OCI-LY7 (cell line): Measurements from ENCODE around the gene DDHD1.
"Not testable (repeated sequence)": the region's sequence is repeated elsewhere in the genome, so short reads cannot be mapped to it uniquely, and the experiment has no call there.

Source experiments
- EZH2phosphoT487 ChIP-seq: fragments of 200-600 bp; sonication (generic); IDR thresholded peaks from 2 replicates; pipeline ENCODE4 v1.6.1; 2018; ENCODE audit warnings: low read depth, borderline replicate concordance, mild to moderate bottlenecking, mixed run types, antibody characterized with exemption, low read length, moderate library complexity, mixed read lengths
- TF ChIP-seq, protein P1 (sequence below): fragments of 200-600 bp; sonication (generic); conservative IDR thresholded peaks from 2 replicates; pipeline ENCODE4 v1.5.1; 2014; ENCODE audit warnings: mild to moderate bottlenecking, antibody characterized with exemption, low read length, moderate library complexity, mixed read lengths

DNA sequence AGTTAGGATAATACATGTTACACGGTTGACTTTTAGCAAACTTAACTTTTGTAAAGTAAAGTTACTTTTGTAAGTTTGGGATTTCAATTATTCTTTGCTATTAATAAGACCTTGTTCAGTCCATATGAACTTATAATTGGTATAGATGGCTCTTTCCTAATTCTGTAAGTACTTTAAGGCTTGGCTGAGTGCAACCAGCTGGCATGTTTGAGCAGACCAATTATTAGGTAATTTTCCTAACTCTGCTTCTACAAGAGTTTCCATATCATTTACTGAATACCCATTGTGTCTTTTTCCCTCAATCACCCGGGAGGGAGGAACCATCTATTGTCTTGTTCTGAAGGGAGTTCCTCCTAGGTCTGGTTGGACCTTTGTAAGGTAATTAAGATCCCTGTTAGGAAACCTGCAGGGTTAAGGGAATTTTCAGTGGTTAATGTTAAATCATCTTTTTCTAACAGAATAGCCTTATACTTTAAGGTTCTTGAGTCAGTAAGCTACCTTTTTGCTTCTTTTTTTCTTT lies 26.4 kb upstream of the DDHD1 start:
- TF ChIP-seq, protein P1, sequence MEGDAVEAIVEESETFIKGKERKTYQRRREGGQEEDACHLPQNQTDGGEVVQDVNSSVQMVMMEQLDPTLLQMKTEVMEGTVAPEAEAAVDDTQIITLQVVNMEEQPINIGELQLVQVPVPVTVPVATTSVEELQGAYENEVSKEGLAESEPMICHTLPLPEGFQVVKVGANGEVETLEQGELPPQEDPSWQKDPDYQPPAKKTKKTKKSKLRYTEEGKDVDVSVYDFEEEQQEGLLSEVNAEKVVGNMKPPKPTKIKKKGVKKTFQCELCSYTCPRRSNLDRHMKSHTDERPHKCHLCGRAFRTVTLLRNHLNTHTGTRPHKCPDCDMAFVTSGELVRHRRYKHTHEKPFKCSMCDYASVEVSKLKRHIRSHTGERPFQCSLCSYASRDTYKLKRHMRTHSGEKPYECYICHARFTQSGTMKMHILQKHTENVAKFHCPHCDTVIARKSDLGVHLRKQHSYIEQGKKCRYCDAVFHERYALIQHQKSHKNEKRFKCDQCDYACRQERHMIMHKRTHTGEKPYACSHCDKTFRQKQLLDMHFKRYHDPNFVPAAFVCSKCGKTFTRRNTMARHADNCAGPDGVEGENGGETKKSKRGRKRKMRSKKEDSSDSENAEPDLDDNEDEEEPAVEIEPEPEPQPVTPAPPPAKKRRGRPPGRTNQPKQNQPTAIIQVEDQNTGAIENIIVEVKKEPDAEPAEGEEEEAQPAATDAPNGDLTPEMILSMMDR = not testable (repeated sequence)
- not testable (repeated sequence) for TF ChIP-seq EZH2phosphoT487
